GM12874 (cell line): ENCODE data around the gene ARIH2.

Experiments
- CTCF ChIP-seq: IDR thresholded peaks from 2 replicates; pipeline ENCODE4 v1.5.1; 2011; ENCODE audit warnings: low read depth, mild to moderate bottlenecking, control low read depth, low read length, moderate library complexity; ENCODE audit not compliant: insufficient read depth

The ARIH2 gene

GRCh38 chr3:48891606-48892005 is 27.0 kb upstream of the ARIH2 start:
- TF ChIP-seq CTCF: no peak

- TF ChIP-seq CTCF: no peak
These were observed 24.1 kb upstream of the ARIH2 start for GRCh38 chr3:48894516-48894915.

- TF ChIP-seq CTCF: no peak
These were observed 21.7 kb upstream of the ARIH2 start for GRCh38 chr3:48896936-48897335.

- no peak for TF ChIP-seq CTCF
These were observed 20.9 kb upstream of the ARIH2 start for GRCh38 chr3:48897460-48898376.

- TF ChIP-seq CTCF: no peak
These were observed 20.0 kb upstream of the ARIH2 start, which contains the start of gene SLC25A20 for GRCh38 chr3:48898383-48899234. TSS of gene SLC25A20 (minus strand) at chr3:48898882. CDS start at chr3:48898794, 88 bp downstream.

- no peak for TF ChIP-seq CTCF
These were observed 19.4 kb upstream of the ARIH2 start for GRCh38 chr3:48899273-48899672.

- no peak for TF ChIP-seq CTCF
These were observed 3.3 kb upstream of the ARIH2 start for GRCh38 chr3:48915296-48915695.
